GM23248 (cell line): Measurements from ENCODE around the gene RPS5.

ENCODE experiments used
- EZH2 ChIP-seq: fragments of 200-600 bp; sonication (generic); IDR thresholded peaks from 2 replicates; pipeline ENCODE4 v1.6.1; 2018; ENCODE audit warnings: antibody characterized with exemption, mild to moderate bottlenecking; ENCODE audit not compliant: insufficient read depth, poor library complexity, severe bottlenecking
- EZH2phosphoT487 ChIP-seq: fragments of 200-600 bp; sonication (generic); IDR thresholded peaks from 2 replicates; pipeline ENCODE4 v1.6.1; 2018; ENCODE audit warnings: antibody characterized with exemption, moderate library complexity, mild to moderate bottlenecking, low read depth; ENCODE audit not compliant: insufficient read depth

- TF ChIP-seq EZH2phosphoT487 (no peak), EZH2 (no peak)
These were observed 34.9 kb upstream of the RPS5 start for GRCh38 chr19:58351990-58352755.
